22Rv1 (cell line): Measurements from ENCODE around the gene TRA2A.

Experiments
- ZFX ChIP-seq: fragments of 450-650 bp; IDR thresholded peaks from 2 replicates; pipeline ENCODE4 v1.6.1; 2017; ENCODE audit warnings: antibody characterized with exemption, borderline replicate concordance
- TF ChIP-seq, protein P1 (sequence below): fragments of 450-650 bp; IDR thresholded peaks from 2 replicates; pipeline ENCODE4 v1.5.1; 2017; ENCODE audit warnings: mild to moderate bottlenecking

DNA sequence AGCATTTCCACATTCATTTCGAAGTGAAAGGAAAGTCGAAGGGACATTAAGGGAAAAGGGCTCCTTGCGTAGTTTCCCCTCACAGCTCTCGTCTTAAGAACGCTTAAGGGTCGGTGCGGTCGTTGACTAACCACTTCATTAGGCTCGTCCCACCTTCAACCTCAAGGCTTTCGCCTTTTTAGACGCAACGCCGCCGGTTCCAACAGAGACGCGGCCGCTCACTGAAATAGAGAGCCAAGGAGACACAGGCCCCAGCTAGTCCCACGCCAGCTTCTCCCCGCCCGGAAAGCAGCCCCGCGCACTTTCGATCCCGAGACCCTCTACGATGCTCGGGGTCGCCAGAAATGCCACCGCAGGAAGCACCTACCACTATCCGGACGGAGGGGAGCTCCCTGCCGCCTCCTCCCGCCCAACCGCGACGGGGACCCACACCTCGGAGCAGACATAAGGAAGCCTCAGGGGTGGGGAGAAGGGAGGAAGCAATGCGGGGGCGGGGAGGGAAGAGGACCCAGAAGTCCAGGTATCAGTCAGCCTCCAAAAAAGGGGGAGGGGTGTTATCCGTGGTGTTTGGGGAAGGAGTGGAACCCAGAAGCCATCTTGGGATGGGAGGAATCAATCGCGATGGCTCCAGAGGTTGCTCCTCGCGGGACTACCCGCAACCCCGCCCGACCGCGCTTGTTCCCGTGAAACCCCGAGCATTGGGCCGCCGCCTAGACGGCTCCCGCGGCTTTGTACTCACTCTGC, 559 bp downstream of the TRA2A start:
- TF ChIP-seq, protein P1, sequence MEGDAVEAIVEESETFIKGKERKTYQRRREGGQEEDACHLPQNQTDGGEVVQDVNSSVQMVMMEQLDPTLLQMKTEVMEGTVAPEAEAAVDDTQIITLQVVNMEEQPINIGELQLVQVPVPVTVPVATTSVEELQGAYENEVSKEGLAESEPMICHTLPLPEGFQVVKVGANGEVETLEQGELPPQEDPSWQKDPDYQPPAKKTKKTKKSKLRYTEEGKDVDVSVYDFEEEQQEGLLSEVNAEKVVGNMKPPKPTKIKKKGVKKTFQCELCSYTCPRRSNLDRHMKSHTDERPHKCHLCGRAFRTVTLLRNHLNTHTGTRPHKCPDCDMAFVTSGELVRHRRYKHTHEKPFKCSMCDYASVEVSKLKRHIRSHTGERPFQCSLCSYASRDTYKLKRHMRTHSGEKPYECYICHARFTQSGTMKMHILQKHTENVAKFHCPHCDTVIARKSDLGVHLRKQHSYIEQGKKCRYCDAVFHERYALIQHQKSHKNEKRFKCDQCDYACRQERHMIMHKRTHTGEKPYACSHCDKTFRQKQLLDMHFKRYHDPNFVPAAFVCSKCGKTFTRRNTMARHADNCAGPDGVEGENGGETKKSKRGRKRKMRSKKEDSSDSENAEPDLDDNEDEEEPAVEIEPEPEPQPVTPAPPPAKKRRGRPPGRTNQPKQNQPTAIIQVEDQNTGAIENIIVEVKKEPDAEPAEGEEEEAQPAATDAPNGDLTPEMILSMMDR, result no peak
- no peak for TF ChIP-seq ZFX
